HEK293T (cell line): Measurements from ENCODE around the gene GOLGB1.

ENCODE experiments used
- ARNT ChIP-seq: fragments of 450-650 bp; IDR thresholded peaks from 2 replicates; pipeline ENCODE4 v1.6.1; 2017; ENCODE audit warnings: mild to moderate bottlenecking
- BHLHE40 ChIP-seq: fragments of 450-650 bp; IDR thresholded peaks from 2 replicates; pipeline ENCODE4 v1.6.1; 2016; ENCODE audit warnings: mild to moderate bottlenecking, moderate library complexity, borderline replicate concordance
- CTBP1 ChIP-seq: fragments of 450-650 bp; IDR thresholded peaks from 2 replicates; pipeline ENCODE4 v1.6.1; 2016; ENCODE audit warnings: borderline replicate concordance
- ELF4 ChIP-seq: fragments of 450-650 bp; IDR thresholded peaks from 2 replicates; pipeline ENCODE4 v1.6.1; 2017; ENCODE audit warnings: antibody characterized with exemption
- FOXA1 ChIP-seq: fragments of 450-650 bp; IDR thresholded peaks from 2 replicates; pipeline ENCODE4 v1.6.1; 2016; ENCODE audit warnings: mild to moderate bottlenecking
- FOXK2 ChIP-seq: fragments of 450-650 bp; IDR thresholded peaks from 2 replicates; pipeline ENCODE4 v1.6.1; 2016; ENCODE audit warnings: mild to moderate bottlenecking
- FOXM1 ChIP-seq: fragments of 450-650 bp; IDR thresholded peaks from 2 replicates; pipeline ENCODE4 v1.6.1; 2017; ENCODE audit warnings: mild to moderate bottlenecking, borderline replicate concordance
- LEF1 ChIP-seq: fragments of 450-650 bp; IDR thresholded peaks from 2 replicates; pipeline ENCODE4 v1.6.1; 2017; ENCODE audit warnings: mild to moderate bottlenecking, borderline replicate concordance
- NFRKB ChIP-seq: fragments of 450-650 bp; IDR thresholded peaks from 2 replicates; pipeline ENCODE4 v1.6.1; 2016; ENCODE audit warnings: mild to moderate bottlenecking, moderate library complexity
- SP1 ChIP-seq: fragments of 450-650 bp; IDR thresholded peaks from 2 replicates; pipeline ENCODE4 v1.6.1; 2017
- SUZ12 ChIP-seq: fragments of 450-650 bp; IDR thresholded peaks from 2 replicates; pipeline ENCODE4 v1.6.1; 2016; ENCODE audit warnings: mild to moderate bottlenecking
- TARDBP ChIP-seq: fragments of 450-650 bp; IDR thresholded peaks from 2 replicates; pipeline ENCODE4 v1.6.1; 2016

DNA sequence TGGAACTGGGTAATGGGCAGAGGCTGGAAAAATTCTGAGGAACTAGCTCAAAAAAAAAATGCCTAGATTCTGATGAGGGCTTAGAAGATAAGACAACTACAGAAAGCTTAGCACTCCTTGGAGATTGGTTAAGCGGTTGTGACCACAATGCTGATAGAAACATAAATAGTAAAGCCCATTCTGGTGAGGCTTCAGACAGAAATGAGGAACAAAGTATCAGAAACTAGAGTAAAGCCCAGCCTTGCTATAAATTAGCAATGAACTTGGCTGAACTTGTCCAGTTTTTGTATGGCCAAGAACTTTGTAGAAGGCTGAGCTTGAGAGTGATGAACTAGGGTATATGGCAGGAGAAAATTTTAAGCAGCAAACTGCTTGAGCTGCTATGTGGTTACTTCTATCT lies 25.4 kb downstream of the GOLGB1 start:
- no peak for TF ChIP-seq FOXK2
- no peak for TF ChIP-seq SP1
- TF ChIP-seq ARNT, result no peak
- no peak for TF ChIP-seq FOXM1
- no peak for TF ChIP-seq TARDBP
- TF ChIP-seq FOXA1, result no peak
- no peak for TF ChIP-seq SUZ12
- TF ChIP-seq ELF4, result no peak
- no peak for TF ChIP-seq LEF1
- TF ChIP-seq NFRKB, result no peak
- no peak for TF ChIP-seq BHLHE40
- TF ChIP-seq CTBP1, result no peak
